Activated CD4-positive, alpha-beta memory T cell treated with anti-CD3 and anti-CD28 coated beads, Interleukin-2, amount 10 ng/mL, durations not matched to agents 7 days and 5 days (primary cell): ENCODE results near the gene PLXNA2. TPM values are rescaled to one million over a fixed set of nuclear protein-coding genes. Genes with fewer than 3 reads are reported as not detected.
A peak's percentile ranks its signal among the peaks of the same experiment; 100 is the strongest.

Source experiments
- CTCF ChIA-PET: fragments of 350-600 bp; sonication (Branson Sonifier 250); formaldehyde crosslinking; loops from one replicate; lab custom pipeline; 2021; ENCODE audit warnings: antibody characterized with exemption, inconsistent platforms; lab: Charles Lee
- POLR2A ChIA-PET: fragments of 350-600 bp; sonication (Branson Sonifier 250); formaldehyde crosslinking; loops from one replicate; lab custom pipeline; 2021; ENCODE audit warnings: antibody characterized with exemption; lab: Charles Lee
- DNase-seq: peaks from one replicate; pipeline ENCODE4 v3.0.0-alpha.2; 2020
- H3K27ac Mint-ChIP-seq: one replicate; pipeline ENCODE4 v1.8.0; 2021; ENCODE audit warnings: mild to moderate bottlenecking, mixed read lengths
- H3K27me3 Mint-ChIP-seq: one replicate; pipeline ENCODE4 v1.8.0; 2021; ENCODE audit warnings: mixed read lengths
- H3K36me3 Mint-ChIP-seq: one replicate; pipeline ENCODE4 v1.8.0; 2021; ENCODE audit warnings: low read depth, mixed read lengths
- H3K4me1 Mint-ChIP-seq: one replicate; pipeline ENCODE4 v1.8.0; 2021; ENCODE audit warnings: mixed read lengths
- H3K4me3 Mint-ChIP-seq: one replicate; pipeline ENCODE4 v1.8.0; 2021; ENCODE audit warnings: mild to moderate bottlenecking, mixed read lengths
- H3K9me3 Mint-ChIP-seq: one replicate; pipeline ENCODE4 v1.8.0; 2021; ENCODE audit warnings: mixed read lengths
- total RNA-seq, 2 experiments: library from RNA; stranded (reverse); gene quantifications; one replicate each; pipeline ENCODE4 v1.2.3, GENCODE V29; 2021

The PLXNA2 gene, protein sequence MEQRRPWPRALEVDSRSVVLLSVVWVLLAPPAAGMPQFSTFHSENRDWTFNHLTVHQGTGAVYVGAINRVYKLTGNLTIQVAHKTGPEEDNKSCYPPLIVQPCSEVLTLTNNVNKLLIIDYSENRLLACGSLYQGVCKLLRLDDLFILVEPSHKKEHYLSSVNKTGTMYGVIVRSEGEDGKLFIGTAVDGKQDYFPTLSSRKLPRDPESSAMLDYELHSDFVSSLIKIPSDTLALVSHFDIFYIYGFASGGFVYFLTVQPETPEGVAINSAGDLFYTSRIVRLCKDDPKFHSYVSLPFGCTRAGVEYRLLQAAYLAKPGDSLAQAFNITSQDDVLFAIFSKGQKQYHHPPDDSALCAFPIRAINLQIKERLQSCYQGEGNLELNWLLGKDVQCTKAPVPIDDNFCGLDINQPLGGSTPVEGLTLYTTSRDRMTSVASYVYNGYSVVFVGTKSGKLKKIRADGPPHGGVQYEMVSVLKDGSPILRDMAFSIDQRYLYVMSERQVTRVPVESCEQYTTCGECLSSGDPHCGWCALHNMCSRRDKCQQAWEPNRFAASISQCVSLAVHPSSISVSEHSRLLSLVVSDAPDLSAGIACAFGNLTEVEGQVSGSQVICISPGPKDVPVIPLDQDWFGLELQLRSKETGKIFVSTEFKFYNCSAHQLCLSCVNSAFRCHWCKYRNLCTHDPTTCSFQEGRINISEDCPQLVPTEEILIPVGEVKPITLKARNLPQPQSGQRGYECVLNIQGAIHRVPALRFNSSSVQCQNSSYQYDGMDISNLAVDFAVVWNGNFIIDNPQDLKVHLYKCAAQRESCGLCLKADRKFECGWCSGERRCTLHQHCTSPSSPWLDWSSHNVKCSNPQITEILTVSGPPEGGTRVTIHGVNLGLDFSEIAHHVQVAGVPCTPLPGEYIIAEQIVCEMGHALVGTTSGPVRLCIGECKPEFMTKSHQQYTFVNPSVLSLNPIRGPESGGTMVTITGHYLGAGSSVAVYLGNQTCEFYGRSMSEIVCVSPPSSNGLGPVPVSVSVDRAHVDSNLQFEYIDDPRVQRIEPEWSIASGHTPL (N-terminal part only)
- total RNA-seq: under 1 TPM; 0.43 to 0.65 TPM

DNA sequence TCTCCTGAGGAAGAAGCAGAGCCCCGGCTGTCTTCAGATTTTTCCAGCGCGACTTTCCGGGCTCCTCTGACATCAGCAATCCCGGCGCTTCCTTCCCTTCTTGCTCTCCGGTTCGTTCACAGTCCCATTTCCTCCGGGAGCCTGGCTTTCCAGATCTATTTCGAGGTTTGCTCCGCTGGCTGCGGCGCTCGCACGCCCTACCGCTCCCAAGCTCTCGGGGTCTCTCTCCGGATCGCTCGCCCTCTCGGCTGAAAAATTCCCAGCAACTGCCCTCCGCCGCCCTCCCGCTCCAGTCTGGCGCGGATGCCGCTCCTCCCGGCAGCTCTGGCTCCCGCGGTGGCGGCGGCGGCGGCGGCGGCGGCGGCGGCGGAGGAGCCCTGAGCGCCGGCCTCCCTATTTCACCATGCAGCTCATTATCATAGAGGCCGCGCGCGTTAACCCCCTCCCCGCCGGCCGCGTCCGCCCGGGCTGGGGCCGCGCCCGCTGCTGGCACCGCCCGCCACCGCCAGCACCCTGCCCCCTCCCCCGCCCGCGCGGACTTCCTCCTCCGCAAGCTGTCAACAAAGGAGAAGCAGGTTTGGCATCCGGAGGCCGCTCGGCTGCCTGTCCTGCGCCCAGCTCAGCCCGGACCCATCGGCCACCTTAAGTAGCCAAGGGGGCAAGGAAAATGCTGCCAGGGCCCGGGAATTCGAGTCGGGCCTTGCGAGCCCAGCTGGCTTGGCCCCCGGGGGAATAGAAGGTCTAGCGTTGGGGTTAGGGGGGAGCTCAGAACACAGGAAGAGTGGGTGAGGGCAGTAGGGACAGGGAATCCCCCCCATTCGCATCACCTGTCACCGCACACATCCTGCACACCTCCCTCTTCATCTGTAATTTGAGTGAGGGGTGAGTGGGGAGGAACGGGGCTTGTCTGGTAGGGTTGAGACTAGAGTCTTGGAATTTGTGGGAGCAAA is at the start of gene PLXNA2:
Gene PLXNA2 (minus strand): TSS at position 418 of the 950 bp plus-strand sequence. CDS start 26,462 bp downstream, outside the sequence.
- Mint-ChIP-seq H3K27ac (peak within 1 kb of the TSS; percentile 40), H3K4me3 (peak within 1 kb of the TSS; percentile 68), H3K9me3 (no peaks in the 10 kb centered on the region), H3K27me3 (peaks cover 55% of the 10 kb centered on the region), H3K36me3 (no peaks in the 10 kb centered on the region), H3K4me1 (peaks cover 15% of the 10 kb centered on the region)
- CTCF ChIA-PET: interaction anchor here (0.7 to 7.1 kb wide), 26 partner anchors 8 to 360 kb away, joined by 3 to 78 read pairs (median 5); no protein-coding TSS in a partner anchor
- DNase-seq: peak; percentile 80
- POLR2A ChIA-PET: interaction anchor here (0.9 to 2.1 kb wide), 6 partner anchors 8 to 222 kb away, joined by 3 to 5 read pairs (median 4); no protein-coding TSS in a partner anchor

DNA sequence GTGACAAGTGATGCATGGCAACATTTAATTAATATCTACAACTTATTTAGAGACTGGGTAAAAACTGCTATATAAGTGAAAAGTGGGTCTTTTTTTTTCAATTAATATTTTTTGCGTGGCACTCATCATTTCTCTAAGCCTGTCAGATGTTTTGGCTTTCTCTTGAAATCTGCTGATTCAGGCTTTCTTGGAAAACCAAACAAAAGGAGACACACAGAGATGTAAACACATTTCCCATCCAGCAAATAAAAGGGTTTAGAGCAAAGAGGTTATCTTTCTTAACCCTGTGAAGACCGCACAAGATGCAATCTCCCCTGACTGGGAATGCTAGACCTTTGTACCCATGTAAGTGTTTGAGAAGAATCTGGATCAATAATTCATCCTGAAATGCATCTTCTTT is 48.7 kb upstream of the PLXNA2 start:
- H3K27ac Mint-ChIP-seq: no peak overlapping the region
- CTCF ChIA-PET: no interaction called here
- POLR2A ChIA-PET: no interaction called here

DNA sequence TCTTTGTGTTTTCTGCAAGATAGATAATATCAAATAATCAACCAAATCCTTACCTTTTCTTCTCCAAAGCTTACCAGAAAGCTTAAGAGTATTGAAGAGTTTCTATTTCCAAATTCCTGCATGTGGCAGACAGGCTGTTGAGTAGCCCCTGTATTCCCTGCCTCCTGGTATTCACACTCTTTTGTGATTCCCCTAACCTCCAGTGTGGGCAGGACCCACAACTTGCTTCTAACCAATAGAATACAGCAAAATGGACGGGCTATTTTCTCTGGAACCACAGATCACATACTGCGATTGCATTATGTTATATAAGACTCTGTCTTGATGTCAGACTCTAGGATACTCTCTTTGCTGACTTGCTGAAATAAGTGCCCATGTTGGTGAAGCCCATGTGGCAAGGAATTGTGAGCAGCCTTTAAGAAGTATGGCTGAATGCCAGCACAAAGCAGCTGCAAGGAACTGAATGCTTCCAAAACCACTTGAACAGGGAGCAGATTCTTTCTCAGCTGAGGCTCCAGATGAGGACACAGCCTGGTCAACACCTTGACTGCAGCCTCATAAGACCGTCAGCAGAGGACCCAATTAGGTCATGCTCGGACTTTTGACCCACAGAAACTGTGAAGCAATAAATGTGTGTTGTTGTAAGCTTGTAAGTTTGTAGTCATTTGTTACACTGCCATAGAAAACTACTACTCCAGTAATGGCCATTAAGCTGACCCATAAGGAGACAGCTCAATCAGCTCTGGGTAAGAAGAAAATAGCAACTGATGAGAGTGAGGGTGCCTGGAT is 47.9 kb upstream of the PLXNA2 start:
- Mint-ChIP-seq H3K36me3 (no peaks in the 10 kb centered on the region), H3K9me3 (no peaks in the 10 kb centered on the region), H3K4me3 (no peak overlapping the region), H3K27ac (no peak overlapping the region), H3K4me1 (no peaks in the 10 kb centered on the region), H3K27me3 (peaks cover 25% of the 10 kb centered on the region)
- POLR2A ChIA-PET: no interaction called here
- CTCF ChIA-PET: no interaction called here
- no peak for DNase-seq

More for the DNA sequence above, 48.7 kb upstream of the PLXNA2 start:
- no peaks in the 10 kb centered on the region for H3K36me3 Mint-ChIP-seq
- no peaks in the 10 kb centered on the region for H3K4me1 Mint-ChIP-seq
- no peak overlapping the region for H3K4me3 Mint-ChIP-seq
- DNase-seq: no peak
- H3K27me3 Mint-ChIP-seq: peaks cover 25% of the 10 kb centered on the region
- no peaks in the 10 kb centered on the region for H3K9me3 Mint-ChIP-seq

DNA sequence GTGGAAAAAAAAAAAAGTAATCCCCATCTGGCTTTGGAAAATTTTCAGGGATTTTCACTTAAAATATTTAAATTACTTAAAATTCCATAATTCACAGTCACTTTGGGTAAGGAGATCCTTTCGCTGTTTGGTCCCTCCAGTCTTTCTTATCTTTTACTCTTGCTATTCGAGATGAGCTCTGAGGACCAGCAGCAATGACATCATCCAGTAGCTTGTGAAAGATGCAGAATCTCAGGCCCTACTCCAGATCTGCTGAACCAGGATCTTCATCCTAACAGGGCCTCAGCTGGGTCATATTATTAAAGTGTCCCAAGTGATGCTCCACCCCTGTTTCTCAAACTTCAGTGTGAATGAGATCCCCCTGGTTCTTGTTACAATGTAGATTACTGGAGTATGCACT is 46.9 kb upstream of the PLXNA2 start:
- ChIA-PET POLR2A (no interaction called here), CTCF (no interaction called here)
- Mint-ChIP-seq H3K36me3 (no peaks in the 10 kb centered on the region), H3K27ac (no peak overlapping the region), H3K9me3 (no peaks in the 10 kb centered on the region), H3K4me3 (no peak overlapping the region), H3K4me1 (no peaks in the 10 kb centered on the region), H3K27me3 (peaks cover 27% of the 10 kb centered on the region)
- DNase-seq: no peak

DNA sequence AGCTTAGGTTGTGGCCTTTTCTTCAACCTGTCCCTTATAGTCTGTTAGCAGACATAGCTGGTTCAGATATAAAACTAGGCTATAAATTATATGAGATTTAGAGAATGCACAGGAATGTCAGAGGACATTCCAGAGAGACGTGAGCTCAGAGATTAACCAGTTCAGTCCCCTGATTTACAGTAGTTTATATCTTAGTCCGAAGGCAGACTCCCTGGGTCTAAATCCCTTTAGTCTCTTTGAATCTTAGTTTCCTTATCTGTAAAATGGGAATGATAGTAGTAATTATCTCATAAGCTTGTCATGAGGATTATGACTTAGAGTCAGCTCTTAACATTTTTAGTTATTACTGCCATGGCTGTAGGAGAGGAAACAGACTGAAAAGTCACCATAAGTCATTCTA is 45.5 kb upstream of the PLXNA2 start:
- no peak overlapping the region for H3K4me3 Mint-ChIP-seq
- H3K9me3 Mint-ChIP-seq: no peaks in the 10 kb centered on the region
- H3K27ac Mint-ChIP-seq: no peak overlapping the region
- ChIA-PET POLR2A (no interaction called here), CTCF (interaction anchor here (1.4 kb wide), 1 partner anchor 11 kb away, joined by 3 read pairs; no protein-coding TSS in a partner anchor)
- peaks cover 21% of the 10 kb centered on the region for H3K27me3 Mint-ChIP-seq
- H3K4me1 Mint-ChIP-seq: no peaks in the 10 kb centered on the region
- DNase-seq: no peak
- H3K36me3 Mint-ChIP-seq: no peaks in the 10 kb centered on the region

DNA sequence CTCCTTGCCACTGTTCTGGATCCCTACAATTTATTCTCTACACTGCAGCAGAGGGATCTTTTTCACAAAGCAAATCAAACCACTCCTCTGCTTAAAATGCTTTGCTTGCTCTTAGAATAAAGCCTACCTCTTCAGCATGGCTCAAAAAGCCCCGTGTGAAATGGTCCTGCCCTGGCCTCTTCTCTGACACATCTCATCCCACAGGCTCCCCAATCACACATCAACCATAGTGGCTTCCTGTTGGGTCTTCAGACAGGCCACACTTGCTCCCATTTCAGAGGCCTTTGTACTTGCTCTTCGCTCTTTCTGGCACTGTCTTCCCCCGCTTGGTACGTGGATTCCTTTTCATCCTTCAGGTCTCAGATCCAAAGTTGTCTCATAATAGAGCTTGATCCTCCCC is 44.3 kb upstream of the PLXNA2 start:
- no peak overlapping the region for H3K27ac Mint-ChIP-seq
- CTCF ChIA-PET: no interaction called here

DNA sequence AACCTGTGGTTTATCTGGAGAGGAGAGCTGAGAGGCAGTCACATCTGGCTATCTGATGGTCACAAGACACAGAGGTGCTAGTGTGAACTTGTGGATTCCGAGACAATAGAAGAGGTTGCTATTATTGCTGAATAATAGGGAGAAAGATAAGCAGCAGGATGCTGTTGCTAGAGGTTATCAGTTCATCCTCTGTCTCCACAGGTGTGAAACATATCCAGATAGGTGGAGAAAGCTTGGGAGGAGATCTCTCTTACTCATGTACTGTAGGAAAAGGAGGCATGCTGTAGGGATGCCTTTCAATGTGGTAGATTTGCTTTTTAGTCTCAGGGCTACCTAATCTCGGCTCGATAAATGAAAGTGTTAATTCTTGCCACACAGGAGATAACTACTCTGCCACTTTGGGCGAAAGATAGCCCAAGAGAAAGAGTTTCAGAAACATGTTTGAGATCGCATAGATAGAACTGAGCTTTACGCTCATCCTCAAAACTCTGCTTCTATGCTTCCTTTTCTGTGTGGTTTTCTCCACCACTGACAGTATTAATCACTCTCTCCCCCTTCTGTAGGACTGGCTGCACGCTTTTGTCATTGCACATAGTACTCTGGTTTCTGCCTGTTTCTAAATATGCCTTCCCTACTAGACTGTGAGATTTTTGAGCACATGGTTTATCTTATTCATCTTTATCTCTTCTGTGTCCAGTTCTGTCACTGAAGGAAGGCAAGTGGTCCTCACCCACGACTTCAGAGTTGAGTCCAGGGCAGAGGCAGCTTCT is 36.7 kb upstream of the PLXNA2 start:
- no peak for DNase-seq
- H3K4me1 Mint-ChIP-seq: no peaks in the 10 kb centered on the region
- POLR2A ChIA-PET: no interaction called here
- no peaks in the 10 kb centered on the region for H3K9me3 Mint-ChIP-seq
- CTCF ChIA-PET: no interaction called here
- H3K27me3 Mint-ChIP-seq: peaks cover 15% of the 10 kb centered on the region
- no peak overlapping the region for H3K27ac Mint-ChIP-seq
- H3K36me3 Mint-ChIP-seq: no peaks in the 10 kb centered on the region
- H3K4me3 Mint-ChIP-seq: no peak overlapping the region

More for the DNA sequence above, 44.3 kb upstream of the PLXNA2 start:
- Mint-ChIP-seq H3K4me1 (no peaks in the 10 kb centered on the region), H3K4me3 (no peak overlapping the region), H3K36me3 (no peaks in the 10 kb centered on the region), H3K9me3 (no peaks in the 10 kb centered on the region), H3K27me3 (peaks cover 16% of the 10 kb centered on the region)
- POLR2A ChIA-PET: no interaction called here
- no peak for DNase-seq

DNA sequence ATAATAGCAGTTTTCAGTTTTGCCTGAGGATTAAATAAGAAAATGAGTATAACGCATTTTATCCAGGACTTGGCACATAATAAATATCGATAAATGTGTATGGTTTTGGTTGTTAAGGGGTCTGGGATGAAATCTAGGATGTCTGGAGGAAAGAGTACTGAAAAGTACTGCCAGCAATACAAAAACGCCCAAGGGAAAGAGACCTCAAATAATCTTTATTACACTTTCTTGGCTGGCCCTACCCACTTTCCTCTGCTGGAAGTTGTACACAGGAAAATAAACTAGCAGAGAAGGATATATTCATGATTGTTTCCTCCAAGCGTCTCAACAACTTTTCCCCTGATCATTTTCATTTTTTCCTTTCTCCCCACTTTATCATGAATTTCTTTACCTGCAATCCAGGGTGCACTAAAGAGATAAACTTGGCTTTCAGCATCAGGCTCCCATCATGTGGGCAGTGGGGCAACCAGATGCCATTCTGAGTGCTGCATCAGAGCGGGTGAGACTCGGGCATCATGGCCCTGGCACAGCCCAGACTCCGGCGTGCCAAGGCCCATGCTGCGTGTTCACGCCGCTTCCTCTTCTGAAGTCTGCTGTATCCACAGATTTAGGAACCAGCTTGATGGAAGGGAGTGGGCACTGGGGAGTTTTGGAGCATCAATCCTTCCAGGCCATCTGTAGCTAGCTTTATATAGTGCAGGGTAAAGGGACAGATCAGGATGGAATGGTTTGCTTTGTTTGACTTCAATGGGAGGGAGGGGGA is 35.8 kb upstream of the PLXNA2 start:
- POLR2A ChIA-PET: no interaction called here
- H3K27me3 Mint-ChIP-seq: peaks cover 15% of the 10 kb centered on the region
- H3K9me3 Mint-ChIP-seq: no peaks in the 10 kb centered on the region
- no peak overlapping the region for H3K4me3 Mint-ChIP-seq
- H3K27ac Mint-ChIP-seq: no peak overlapping the region
- CTCF ChIA-PET: no interaction called here
- no peaks in the 10 kb centered on the region for H3K4me1 Mint-ChIP-seq
- H3K36me3 Mint-ChIP-seq: no peaks in the 10 kb centered on the region
- DNase-seq: no peak

DNA sequence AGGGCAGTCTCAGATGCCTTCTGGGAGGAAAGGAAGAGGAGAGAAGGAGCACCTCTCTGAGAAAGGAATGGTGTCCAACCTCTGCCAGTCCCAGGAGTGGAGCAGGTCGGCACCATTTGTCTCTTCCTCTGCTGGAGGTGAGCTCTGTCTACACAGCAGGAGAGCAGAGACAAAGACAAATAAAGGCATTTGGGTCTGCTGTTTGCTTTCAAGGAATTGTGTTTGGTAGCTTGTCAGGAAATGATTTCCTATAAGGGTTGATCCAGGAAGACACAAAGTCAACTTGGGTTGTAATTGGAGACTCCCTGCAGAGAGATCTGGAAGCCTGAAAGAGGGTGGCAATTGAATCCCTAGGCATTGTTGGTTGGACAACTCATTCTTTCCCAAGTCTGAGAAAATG is 34.5 kb upstream of the PLXNA2 start:
- CTCF ChIA-PET: interaction anchor here (0.5 to 0.7 kb wide), 2 partner anchors 11 to 925 kb away, joined by 3 read pairs; no protein-coding TSS in a partner anchor
- no peaks in the 10 kb centered on the region for H3K36me3 Mint-ChIP-seq

DNA sequence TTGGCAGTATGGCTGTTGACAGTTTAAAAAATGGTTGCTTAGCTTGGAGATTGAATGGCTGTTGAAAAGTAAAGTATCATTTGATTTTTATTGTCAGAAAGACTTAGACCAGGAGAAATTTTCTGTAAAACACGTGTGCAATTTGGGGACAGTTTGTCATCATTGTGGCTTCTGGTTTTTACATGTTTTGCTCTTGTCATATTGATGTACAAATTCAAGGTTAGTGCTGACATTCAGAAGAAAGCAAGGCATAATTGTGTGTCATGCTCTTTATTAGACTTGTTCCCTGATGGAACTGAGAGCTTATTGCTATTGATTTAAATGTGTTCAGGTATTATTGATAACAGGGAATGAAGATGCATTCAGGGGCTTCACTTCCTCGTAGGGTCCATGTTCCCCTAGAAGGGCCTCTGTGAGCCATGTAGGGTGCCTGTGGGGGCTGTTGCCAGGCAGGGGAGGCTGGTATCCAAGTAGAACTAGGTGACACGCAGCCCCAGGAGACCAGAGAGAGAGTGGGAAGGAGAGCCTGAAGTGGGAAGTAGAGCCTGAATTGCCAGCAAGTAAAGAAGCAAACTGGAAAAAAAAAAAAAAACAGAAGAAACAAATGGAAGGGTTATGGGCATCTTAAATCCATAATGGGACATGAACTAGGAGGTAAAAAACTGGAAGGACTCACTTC is 32.7 kb upstream of the PLXNA2 start:
- Mint-ChIP-seq H3K9me3 (no peaks in the 10 kb centered on the region), H3K4me3 (no peak overlapping the region), H3K36me3 (no peaks in the 10 kb centered on the region), H3K4me1 (no peaks in the 10 kb centered on the region), H3K27me3 (peaks cover 15% of the 10 kb centered on the region), H3K27ac (no peak overlapping the region)
- no peak for DNase-seq
- ChIA-PET CTCF (no interaction called here), POLR2A (no interaction called here)

More for the DNA sequence above, 34.5 kb upstream of the PLXNA2 start:
- Mint-ChIP-seq H3K27ac (no peak overlapping the region), H3K4me3 (no peak overlapping the region), H3K27me3 (peaks cover 16% of the 10 kb centered on the region), H3K4me1 (no peaks in the 10 kb centered on the region), H3K9me3 (no peaks in the 10 kb centered on the region)
- POLR2A ChIA-PET: no interaction called here
- DNase-seq: no peak
